GM21381 (cell line): ENCODE measurements around the gene SLC36A1.
"Not testable (repeated sequence)": the region's sequence is repeated elsewhere in the genome, so short reads cannot be mapped to it uniquely, and the experiment has no call there.

ENCODE experiments used
- ATAC-seq: cut with Tn5 transposase; IDR thresholded peaks from one replicate; pipeline ENCODE4 v1.9.1; 2021; ENCODE audit warnings: mild to moderate bottlenecking, moderate library complexity; ENCODE audit not compliant: unreplicated experiment

SLC36A1 gene

GRCh38 chr5:151483176-151483575 is 35.8 kb downstream of the SLC36A1 start:
- no peak for ATAC-seq

DNA sequence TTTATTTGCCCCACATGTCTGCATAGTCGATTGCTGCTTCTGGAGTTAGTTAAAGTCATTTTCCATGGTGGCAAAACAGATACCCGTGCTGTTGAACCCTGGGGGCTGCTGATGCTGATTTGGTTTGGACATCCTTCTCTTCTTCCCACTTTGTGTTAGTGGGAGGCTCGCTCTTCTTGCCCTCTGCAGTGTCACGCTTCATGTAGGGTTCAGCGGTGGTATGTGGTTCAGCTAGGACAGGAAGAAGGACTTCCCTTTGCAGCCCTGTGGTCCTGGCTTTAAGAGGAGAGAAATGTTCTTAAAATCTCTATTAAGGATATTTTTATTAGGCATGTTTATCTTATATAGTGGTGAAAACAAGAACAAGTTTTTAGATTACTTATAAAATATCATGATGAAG is 36.2 kb downstream of the SLC36A1 start:
- no peak for ATAC-seq

GRCh38 chr5:151487544-151487943 is 40.1 kb downstream of the SLC36A1 start:
- no peak for ATAC-seq

DNA sequence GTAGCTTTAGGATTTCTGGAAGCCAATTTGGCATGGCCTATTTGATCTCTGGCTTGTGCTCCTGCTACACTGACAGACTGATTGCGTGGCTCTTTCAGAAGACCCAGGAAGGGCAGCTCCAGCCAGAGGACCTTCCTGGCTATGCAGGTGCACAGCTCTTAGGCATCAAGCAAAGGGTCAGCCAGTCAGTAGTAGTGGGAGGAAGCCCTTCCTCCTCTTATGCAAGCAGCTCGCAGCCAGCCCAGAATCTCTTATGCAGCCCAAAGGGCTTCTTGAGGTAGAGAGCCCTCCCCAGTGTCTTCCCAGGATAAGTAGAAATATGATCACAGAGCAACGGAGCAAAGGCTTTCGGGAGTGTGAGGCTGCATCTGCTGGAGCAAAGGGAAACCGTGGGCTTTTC is 43.2 kb downstream of the SLC36A1 start:
- ATAC-seq = no peak

- no peak for ATAC-seq
These were observed 43.7 kb downstream of the SLC36A1 start for GRCh38 chr5:151491062-151491461.

DNA sequence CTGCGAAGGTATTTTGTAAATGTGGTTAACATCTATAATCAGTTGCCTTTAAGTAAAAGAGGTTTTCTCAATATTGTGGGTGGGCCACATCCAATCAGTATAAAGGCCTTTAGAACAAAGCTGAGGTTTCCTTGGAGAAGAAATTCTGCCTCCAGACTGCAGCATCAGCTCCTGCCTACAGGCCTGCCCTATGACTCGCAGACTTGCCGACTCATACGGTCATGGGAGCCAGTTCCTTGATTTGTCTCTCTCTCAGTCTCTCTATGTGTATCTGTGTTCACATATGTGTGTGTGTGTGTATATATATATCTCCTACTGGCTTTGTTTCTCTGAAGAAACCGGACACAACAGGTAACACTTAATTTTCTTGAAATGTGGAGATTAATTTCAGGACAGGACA is 45.3 kb downstream of the SLC36A1 start:
- no peak for ATAC-seq

DNA sequence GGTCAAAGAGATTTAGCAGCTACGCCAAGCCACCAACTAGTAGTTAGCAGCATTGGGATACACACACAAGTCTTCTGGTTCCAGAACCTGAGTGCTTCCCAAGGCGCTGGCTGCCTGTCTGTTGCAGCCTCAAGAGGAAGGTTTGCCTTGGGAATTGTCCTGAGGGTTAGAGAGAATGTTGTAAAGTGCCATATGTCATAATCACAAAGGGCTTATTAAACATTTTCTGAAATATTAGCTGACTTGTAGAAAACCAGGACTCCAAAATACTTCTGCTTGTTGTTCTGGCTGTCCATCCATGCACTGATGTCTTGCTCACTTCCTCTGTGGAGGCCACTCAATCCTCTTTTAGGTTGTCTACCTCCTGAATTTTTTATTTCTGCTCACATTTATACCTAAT is 46.3 kb downstream of the SLC36A1 start:
- no peak for ATAC-seq

DNA sequence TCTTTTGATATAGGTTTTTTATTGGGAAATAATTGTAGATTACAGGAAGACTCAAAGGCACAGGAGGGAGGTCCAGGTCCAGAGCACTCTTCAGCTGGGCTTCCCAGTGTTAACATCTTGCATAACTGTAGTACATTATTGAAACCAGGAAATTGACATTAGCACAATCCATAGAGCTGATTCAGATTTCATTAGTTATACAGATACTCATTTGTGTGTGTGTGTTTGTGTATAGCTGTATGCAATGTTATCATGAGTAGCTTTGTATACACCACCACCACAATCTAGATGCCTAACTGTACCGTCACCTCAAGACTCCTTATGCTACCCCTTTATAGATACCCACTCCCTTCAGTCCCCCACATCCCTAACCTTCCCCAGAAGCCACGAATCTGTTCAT is 47.9 kb downstream of the SLC36A1 start:
- ATAC-seq = no peak

DNA sequence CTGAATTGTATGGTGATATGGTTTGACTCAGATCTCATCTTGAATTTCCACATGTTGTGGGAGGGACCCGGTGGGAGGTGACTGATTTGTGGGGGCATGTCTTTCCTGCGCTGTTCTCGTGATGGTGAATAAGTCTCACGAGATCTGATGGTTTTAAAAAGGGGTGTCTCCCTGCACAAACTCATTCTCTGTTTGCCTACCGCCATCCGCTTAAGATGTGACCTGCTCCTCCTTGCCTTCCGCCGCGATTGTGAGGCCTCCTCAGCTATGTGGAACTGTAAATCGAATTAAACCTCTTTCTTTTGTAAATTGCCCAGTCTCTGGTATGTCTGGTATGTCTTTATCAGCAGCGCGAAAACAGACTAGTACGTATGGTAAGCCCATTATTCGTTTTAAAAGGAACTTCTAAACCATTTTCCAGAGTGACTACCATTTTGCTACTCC is 48.7 kb downstream of the SLC36A1 start:
- ATAC-seq = no peak

DNA sequence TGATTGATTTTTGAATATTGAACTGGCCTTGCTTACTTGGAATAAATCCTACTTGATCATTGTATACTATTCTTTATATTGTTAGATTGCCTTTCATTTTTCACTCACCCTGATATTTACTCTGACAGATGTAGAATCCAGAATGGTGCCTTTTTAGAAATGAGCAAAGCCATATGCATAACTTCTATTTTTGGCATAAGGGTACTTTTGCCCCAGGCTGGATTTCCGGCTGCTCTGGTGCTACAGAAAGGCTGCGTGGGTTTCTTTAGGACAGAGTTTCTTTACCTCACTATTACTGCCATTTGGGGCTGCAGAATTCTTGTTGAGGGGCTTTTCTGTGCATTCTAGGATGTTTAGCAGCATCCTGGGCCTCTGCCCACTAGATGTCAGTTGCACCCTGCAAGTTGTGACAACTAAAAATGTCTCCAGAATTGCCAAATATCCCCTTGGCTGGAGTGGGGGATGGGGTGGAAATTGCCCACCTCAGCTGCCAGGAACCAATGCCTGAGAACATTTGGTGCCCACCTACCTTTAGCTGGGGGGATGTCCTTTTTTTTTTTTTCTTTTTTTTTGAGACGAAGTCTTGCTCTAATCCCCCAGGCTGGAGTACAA is 50.1 kb downstream of the SLC36A1 start:
- no peak for ATAC-seq

DNA sequence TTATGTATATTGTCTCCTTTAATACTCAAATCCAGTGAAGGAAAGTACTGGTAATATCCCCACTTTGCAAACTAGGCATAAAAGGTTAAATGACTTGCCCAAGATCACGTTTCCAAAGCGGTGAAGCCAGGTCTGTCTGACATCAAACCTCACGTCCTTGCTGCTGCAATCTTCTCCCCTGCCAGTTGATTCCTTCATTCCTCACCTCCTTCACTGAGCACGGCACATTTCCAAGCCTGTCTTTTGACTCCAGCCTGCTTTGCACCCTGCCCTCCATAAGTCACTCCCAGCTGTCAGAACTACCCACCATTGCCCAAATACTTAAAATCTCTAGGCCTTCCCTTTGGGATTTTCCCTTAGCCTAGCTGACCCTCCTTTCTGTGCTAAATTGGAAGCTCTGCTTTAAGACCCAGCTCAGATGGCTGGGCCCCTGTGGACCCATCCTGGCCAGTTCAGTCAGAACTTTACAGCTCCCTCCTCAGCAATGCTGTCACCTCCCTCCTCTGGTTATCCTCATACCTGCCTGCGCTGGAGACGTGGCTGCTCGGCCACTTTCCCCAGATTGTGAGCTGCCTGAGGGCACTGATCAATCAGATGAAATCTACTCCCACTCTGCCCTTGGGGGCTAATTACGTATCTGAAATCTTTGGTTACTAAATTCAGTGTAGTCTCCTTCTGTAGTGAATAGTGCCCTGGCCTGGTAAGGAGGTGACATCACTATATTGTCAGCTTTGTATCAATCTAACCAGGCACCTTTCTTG is 51.2 kb downstream of the SLC36A1 start:
- ATAC-seq = no peak

DNA sequence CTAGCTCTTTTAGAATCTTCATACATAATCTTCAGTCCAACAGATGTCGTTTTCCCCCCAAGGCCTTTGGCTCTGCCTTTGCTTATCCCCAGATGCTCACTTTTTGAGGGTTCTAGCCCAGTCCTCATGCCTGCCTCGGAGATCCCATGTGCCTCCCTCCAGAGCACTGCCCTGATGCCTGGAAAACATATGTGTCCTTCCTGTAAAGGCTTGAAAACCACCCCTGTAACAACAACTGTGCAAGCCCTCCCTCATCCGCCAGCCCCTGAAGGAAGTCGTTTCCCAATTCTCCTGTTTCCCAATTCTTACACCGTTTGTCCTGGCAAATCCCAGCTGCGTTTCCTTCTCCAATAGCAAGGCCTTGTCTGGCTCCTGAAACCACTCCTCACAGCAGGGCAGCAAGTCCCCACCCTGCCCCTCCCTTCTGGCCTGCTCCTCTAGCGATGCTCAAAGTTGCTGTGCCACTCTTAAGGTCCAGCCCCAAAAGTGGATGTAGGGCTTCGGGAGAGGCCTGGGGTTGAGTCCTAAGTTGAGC is 52.2 kb downstream of the SLC36A1 start:
- no peak for ATAC-seq

- no peak for ATAC-seq
These were observed 56.6 kb downstream of the SLC36A1 start for GRCh38 chr5:151504006-151504405.

DNA sequence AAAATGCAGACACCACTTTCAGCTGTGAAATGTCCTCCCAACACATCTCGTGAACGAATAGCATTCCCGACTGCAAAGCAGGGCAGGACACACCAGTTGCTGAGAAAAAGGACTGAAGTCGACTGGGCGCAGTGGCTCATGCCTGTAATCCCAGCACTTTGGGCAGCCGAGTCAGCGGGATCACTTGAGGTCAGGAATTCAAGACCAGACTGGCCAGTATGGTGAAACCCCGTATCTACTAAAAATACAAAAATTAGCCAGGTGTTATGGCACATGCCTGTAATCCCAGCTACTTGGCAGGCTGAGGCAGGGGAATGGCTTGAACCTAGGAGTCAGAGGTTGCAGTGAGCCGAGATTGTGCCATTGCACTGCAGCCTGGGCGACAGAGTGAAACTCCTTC is 60.9 kb downstream of the SLC36A1 start:
- ATAC-seq = not testable (repeated sequence)

DNA sequence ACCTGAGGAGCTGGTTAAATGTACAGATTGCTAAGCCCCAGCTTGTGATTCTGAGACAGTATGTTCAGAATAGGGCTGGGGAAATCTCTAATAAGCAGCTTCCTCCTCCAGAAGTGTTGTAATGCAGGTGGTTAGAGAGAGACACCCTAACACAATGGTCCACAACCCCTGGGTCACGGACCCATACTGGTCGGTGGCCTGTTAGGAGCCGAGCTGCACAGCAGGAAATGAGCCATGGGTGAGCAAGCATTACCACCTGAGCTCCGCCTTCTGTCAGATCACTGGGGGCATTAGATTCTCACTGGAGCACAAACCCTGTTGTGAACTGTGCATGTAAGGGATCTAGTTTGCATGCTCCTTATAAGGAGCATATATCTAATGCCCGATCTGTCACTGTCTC is 61.8 kb downstream of the SLC36A1 start:
- no peak for ATAC-seq

- ATAC-seq = no peak
These were observed 62.4 kb downstream of the SLC36A1 start for GRCh38 chr5:151509836-151510235.

DNA sequence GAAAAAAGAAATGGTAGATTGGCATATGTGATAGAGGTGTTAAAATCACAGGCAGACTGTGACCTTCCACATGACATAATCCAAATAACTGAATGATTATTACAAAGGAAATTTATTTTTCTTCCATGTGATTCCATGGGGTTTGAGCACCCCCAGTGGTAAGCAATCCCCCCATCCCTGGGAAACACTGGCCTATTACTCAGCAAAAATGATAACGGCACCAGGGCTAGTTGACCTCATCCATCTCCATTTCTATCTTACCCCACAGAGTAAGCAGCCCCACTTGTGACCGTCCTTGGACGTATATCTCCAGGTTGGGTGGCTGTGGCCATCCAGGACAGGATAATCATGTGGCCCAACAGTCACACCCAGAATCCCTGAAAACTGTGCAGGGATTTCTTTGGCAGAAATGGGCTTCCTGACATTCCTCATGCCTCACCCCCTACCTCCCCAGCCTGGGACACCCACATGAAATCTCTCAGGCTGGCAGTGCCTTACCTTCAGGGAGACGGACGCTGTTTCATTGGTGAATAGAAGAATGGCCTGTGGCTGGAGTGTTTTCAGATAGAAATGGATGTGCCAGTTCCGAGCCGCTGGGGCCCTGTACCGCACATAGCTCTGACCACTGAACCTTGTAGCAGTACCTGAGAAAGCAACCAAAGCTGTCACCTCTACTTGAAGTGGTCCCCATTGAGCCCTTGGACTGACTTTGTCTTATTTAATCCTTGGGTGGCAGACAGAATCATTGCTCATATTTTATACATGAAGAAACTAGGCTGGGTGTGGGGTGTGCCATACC is 69.9 kb downstream of the SLC36A1 start:
- ATAC-seq = no peak

DNA sequence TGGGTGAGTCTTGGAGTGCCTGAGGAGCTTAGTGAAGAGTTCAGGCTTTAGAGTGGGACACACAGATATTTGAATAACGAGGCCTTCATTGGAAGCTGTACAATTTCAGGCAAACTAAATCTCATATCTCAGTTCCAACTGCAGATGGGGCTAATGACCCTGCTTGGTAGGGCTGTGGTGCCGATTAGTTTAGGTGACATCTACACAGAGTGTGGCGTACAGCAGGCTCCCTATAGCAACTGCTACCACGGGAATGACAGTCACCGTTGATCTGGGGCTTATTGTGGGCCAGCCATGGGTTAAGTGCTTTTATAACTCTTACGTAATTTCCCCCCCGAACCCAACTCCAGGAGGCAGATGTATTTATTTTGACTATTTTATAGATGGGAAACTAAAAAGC is 72.9 kb downstream of the SLC36A1 start:
- no peak for ATAC-seq

- ATAC-seq = no peak
These were observed 74.8 kb downstream of the SLC36A1 start for GRCh38 chr5:151522226-151522625.

- ATAC-seq = peak; percentile 86
These were observed 75.9 kb downstream of the SLC36A1 start for GRCh38 chr5:151523335-151523734.

DNA sequence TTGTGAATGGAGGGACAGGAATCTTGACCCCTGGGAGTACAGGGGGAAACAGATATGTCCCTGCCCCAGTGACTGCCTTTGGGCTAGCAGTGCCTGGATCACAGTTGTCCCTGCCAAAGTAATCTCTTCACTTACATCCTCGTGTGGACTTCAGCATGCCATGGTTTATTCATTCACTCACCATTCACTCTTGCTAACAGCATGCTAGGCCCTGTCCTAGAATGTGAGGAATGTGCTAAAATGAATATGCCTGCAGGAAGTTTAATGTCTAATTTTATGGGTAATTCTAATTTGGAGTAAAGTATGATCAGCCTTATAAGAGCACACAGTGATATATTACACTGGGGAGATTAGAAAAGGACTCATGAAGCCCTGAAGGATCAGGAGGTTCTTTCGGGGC is 80.8 kb downstream of the SLC36A1 start:
- ATAC-seq = no peak

GRCh38 chr5:151528996-151529395 is 81.6 kb downstream of the SLC36A1 start:
- no peak for ATAC-seq
